NT2/D1 (cell line): Measurements from ENCODE around the gene OR7A17.

Experiments used
- DNase-seq: peaks from one replicate; pipeline ENCODE4 v3.0.0-alpha.2; 2011; ENCODE audit warnings: low read depth, low spot score
- H3K27me3 ChIP-seq: 2 replicates; pipeline ENCODE4 v1.6.0; 2011; ENCODE audit warnings: mild to moderate bottlenecking; ENCODE audit not compliant: insufficient read length, insufficient read depth
- H3K36me3 ChIP-seq: 2 replicates; pipeline ENCODE4 v1.6.1; 2011; ENCODE audit warnings: mild to moderate bottlenecking, low read length, mixed read lengths; ENCODE audit not compliant: insufficient read depth, insufficient read length
- H3K4me1 ChIP-seq: 2 replicates; pipeline ENCODE4 v1.5.1; 2011; ENCODE audit not compliant: insufficient read depth, insufficient read length
- H3K4me3 ChIP-seq: 2 replicates; pipeline ENCODE4 v1.5.1; 2011; ENCODE audit warnings: low read depth; ENCODE audit not compliant: insufficient read length
- H3K9ac ChIP-seq: 2 replicates; pipeline ENCODE4 v1.6.0; 2011; ENCODE audit warnings: low read depth; ENCODE audit not compliant: insufficient read length
- H3K9me3 ChIP-seq: 2 replicates; pipeline ENCODE4 v1.5.1; 2011; ENCODE audit warnings: mild to moderate bottlenecking, low read length; ENCODE audit not compliant: insufficient read depth
- SUZ12 ChIP-seq: IDR thresholded peaks from 2 replicates; pipeline ENCODE4 v1.6.1; 2011; ENCODE audit not compliant: insufficient read length, insufficient read depth; ENCODE audit errors: extremely low read depth
- YY1 ChIP-seq: IDR thresholded peaks from 2 replicates; pipeline ENCODE4 v1.6.1; 2011; ENCODE audit not compliant: insufficient read length, insufficient read depth
- ZNF274 ChIP-seq: IDR thresholded peaks from 2 replicates; pipeline ENCODE4 v1.6.1; 2011; ENCODE audit warnings: mild to moderate bottlenecking, low read depth, low read length

OR7A17 gene

DNA sequence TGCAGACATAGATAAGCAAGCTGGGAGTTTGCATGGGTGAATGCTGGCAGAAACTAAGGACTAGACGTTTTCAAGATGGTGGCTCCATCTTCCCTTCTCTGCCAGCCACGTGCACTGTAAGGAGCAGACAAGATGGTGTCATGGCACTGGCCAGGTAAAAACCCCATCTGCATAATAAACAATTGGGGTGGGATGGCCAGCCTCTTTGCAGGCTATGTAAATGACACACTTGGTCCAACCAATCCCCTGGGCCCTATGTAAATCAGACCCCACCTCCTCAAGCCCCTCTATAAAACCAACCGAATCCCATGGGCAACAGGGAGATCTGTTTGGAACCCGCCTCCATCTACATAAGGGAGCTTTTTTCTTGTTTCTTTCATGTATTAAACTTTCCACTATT is 48.5 kb downstream of the OR7A17 start:
- H3K36me3 ChIP-seq: no peaks in the 10 kb centered on the region
- H3K9ac ChIP-seq: no peak overlapping the region
- H3K4me3 ChIP-seq: no peak overlapping the region
- peak; percentile 6 for DNase-seq
- H3K4me1 ChIP-seq: no peaks in the 10 kb centered on the region
- TF ChIP-seq ZNF274: no peak
- H3K9me3 ChIP-seq: 0 out of 2 replicates have a peak, but pooled peaks cover 6% of the 10 kb centered on the region
- H3K27me3 ChIP-seq: no peaks in the 10 kb centered on the region

DNA sequence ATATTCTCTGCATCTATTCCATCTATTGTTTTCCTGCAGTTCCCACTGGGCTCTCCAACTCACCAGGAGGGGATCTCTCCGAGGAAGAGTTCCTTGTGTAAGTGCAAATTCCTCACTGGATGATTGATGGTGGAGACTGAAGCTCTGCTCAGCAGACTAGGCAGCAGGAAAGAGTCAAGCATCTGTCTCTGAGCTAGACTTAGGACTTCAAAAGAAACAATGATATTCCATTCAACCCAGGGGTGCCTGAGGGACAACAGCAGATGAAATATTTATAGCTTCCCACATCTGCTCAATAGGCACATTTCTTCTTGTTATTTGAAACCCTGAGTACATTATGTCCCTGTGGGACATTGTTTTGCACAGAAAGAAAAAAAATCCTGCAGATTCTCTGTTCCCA is 50.9 kb downstream of the OR7A17 start, which contains the start of the genes OR7A5 and OR7C1:
OR7A5 (minus strand) TSS at position 175 of the 400 bp plus-strand sequence. CDS start 6,944 bp downstream, outside the sequence.
OR7C1 (minus strand) TSS at position 175 of the 400 bp plus-strand sequence. CDS start 35,049 bp downstream, outside the sequence.
- H3K27me3 ChIP-seq: no peaks in the 10 kb centered on the region
- H3K4me1 ChIP-seq: no peaks in the 10 kb centered on the region
- H3K4me3 ChIP-seq: no peak within 1 kb of the TSS
- DNase-seq: no peak
- H3K9ac ChIP-seq: no peak within 1 kb of the TSS
- TF ChIP-seq SUZ12 (no peak), ZNF274 (no peak), YY1 (no peak)
- H3K36me3 ChIP-seq: no peaks in the 10 kb centered on the region
- H3K9me3 ChIP-seq: 0 out of 2 replicates have a peak, but pooled peaks cover 6% of the 10 kb centered on the region

- Histone ChIP-seq H3K36me3 (no peaks in the 10 kb centered on the region), H3K9me3 (no peaks in the 10 kb centered on the region), H3K4me1 (no peaks in the 10 kb centered on the region), H3K4me3 (no peak overlapping the region), H3K9ac (no peak overlapping the region), H3K27me3 (no peaks in the 10 kb centered on the region)
- no peak for TF ChIP-seq YY1
- no peak for TF ChIP-seq ZNF274
- no peak for TF ChIP-seq SUZ12
- DNase-seq: no peak
Observed at GRCh38 chr19:14830702-14831101, 55.2 kb downstream of the OR7A17 start.
